ENCODE measurements around the gene SLBP.

The SLBP gene

DNA sequence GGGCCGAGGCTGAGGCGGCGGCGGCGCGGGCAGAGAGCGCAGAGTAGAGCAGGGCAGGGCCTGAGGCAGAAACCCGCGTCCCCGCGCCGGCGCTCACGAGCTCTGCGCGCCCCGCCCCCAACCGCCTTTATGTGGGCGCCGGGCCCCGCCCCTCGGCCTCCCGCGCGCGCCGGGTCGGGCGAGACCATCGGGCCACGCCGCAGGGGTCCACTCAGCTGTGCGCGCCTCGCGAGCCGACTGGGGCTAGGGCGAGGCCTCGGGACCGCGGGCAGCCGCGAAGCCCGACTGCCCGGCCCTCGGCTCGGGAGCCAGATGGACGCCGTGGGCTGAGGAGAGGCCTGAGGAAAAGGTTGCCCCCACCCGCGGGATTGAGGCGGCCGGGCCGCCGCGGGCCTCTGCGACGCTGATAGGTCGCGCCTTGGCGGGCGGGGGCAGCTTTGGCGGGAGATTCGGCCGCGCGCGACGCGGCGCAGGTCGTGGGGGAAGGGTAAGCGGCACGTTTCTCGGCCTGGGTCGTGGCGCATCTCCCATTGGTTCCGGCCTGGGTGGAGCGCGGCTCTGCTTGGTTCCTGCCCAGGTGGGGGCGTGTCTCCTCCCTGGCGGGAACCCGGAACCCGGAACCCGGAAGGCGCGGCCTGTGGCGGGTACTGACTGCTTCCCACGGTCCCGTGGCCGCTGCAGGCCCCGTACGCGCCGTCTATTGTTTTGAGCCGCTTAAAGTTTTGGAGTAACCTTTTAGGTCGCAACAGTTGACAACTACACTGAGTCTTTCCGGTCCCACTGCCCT is at the start of gene SLBP:
SLBP (minus strand) TSS at position 104 of the 787 bp plus-strand sequence. CDS start 131 bp downstream, outside the sequence.
- peak; percentile 99 for DNase-seq

DNA sequence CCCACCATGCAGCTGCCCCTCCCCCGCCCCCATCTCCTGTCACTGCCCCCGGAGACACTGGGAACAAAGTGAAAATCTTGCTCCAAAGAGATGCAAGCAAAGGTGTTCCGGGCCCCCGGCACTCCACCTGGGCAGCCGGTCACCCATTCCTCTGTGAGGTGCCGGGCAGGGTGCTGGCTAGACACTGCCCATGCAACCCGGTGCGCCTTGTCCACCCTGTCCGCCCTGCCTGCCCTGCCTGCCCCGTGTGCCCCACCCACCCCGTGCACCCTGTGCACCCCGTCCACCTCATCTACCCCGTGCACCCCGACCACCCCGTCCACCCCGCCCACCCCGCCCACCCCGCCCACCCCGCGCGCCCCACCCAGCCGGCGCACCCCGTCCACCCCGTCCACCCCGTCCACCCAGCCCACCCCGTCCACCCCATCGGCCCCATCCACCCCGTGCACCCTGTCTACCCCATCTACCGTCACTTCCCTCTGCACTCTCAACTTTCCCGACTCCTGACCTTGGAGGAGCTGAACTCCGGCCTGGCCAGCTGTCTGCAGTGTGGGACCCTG is 49.1 kb upstream of the SLBP start:
- no peak for DNase-seq

DNA sequence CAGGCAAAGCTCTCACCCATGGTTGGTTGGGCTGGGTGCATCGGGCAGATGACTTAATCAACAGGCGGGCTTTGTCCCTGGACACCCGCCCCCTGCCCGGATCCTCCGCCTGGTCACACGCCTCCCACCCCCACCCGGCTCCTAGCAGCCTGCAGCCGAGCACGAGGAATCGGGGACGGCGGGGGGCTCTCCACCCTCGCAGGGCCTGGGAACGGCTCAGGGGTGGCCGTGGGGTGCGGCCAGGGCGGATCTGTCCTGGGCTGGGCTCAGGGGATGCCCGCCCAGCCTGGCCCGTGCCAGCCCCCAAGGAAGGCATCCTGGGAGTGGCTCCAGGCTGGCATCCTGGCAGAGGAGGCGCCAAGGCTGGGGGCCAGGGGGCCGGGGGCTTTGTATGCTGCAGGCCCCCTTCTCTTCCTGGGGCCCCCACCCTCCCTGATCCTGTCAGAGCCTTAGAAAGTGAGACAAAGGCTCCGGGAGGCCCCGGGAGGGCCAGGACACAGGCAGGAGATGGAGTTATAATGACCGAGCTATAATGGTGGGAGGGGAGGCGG is 48.5 kb upstream of the SLBP start:
- no peak for DNase-seq

DNA sequence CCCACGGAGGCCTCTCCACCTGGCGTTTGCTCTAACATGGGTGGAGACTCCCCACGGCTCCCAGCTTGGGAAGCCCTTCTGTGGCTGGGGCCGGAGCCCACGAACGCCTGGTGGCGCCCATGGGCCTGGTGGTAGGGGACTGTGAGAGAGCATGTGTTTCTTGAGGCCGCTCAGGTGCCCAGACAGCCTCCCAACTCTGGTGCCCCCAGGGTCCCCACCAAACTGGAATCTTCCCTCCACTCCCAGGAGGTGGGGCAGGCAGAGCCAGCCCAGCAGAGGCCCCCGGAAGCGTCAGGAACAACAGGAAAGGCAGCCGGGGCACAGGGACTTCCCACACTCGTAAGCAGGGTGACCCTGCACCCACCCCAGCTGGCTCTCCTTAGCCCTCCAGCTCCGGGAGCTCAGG is 47.7 kb upstream of the SLBP start:
- no peak for DNase-seq

DNA sequence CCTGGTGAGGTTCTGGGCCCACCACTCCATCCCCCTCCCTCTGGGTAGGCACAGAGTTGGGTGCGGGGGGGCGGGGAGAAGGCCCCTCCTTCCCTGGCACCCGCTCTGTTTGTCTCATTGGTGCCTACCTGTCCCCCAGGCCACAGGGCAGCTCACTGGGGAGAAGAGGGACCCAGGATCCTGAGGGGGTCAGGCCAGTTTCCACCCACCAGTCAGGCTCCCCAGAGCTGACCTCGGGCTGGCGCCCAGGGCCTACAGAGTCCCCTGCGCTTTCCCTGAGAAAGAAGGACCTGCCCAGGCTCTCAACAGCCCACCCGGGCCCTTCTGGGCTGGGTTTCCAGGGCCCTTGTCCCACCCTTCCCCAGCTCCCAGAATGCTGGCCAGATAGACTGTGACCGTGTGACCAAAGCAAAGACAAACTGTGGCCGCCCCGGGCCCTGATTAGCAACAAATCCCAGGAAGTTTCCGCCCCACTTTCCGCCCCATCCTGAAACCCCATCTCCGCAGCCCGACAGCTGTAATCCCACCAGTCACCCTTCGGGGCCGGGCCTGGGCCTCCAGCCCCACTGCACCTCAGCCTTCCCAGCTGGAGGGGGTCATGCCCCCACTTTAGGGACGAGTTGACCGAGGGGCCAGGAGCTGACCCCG is 47.2 kb upstream of the SLBP start:
- no peak for DNase-seq

DNA sequence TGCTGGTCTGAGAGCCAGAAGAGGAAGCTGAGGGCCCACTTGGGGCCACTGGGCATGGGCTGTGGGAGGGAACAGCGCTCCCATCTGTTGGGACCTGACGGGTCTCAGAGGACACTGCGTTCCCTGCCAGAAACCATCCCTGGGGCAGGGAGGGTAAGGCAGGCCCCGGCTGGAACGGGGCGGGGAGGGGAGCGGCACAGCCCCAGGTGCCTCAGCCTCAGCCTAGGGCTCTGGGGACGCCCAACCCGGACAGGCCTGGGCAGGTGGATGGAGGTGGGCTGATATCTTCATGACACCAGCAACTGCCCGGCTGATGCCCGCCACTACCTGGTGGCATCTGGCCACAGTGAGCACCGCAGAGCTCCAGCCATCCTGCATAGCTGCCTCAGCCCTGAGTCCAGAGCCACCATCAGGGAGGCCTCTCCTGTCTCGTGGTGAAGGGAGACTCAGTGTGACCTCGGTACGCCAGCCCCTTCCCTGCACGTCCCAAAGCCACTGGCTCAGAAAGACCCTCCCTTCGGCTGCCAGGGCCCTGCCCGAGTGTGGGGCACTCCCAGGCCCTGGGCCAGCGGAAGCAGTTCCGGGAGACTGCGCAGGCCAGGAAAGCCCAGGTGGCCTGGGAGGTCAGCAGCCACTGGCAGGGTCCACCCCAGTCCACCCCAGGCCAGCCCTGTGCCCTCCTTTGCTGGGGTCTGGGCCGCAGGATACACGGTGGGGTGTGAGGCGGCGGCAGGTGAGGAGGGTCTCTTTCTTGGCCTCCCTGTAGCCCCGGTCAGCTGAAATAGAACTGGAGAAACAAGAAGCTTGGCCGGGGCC is 46.4 kb upstream of the SLBP start:
- no peak for DNase-seq

DNA sequence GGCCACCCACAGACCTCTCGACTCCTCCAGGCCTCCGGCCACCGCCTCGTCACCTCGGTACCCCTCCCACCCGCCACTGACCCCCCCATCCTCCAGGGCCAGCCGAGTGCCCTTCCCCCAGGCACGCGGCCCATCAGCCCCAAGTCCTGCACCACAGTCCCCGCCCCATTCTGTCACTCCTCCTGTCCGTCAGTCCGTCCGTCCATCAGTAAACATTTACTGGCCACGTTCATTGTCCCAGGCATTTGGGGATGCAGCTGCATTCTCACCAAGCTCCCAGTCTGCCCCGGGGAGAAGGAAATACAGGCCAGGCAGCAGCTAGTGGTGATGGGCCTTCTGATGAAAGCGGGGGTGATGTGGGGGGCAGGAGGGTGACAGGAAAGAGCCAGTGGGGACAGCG is 45.7 kb upstream of the SLBP start:
- DNase-seq: no peak

DNA sequence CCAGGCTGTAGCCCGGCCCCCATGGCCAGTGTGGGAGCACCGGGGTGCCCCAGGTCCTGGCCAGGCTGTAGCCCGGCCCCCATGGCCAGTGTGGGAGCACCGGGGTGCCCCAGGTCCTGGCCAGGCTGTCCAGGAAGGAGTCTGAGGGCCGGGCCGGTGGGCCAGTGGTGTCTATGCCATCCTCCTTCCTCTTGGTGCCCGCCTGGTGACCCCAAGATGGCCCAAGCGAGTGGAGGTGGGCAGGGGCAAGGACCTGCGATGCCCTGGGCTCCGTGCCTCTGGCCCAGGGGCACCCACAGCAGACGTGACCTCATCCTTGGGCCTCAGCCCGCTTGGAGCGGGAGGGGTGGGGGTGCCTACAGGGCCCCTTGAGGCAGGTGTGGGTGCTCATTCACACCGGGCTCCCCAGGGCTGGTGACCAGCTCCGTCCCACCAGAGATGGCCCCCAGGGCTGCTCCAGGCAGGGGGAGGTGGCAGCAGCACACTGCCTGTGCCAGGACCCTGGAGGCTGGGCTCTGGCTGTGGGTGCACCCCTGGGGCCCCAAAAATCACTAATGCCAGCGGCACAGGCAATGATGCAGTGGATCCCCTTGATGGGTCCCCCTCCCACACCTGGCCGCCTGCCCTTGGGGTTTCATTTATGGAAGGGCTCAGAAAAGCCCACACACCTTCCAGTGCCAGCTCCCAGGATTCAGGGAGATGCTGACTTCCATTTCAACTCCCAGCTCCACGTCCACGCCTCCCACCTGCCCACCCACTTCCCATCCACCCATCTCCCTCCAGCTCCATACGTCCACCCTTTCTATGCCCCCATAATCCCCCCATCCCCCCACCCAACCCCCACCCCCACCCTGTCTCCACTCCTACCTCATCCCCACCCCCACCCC is 45.0 kb upstream of the SLBP start:
- DNase-seq: no peak

DNA sequence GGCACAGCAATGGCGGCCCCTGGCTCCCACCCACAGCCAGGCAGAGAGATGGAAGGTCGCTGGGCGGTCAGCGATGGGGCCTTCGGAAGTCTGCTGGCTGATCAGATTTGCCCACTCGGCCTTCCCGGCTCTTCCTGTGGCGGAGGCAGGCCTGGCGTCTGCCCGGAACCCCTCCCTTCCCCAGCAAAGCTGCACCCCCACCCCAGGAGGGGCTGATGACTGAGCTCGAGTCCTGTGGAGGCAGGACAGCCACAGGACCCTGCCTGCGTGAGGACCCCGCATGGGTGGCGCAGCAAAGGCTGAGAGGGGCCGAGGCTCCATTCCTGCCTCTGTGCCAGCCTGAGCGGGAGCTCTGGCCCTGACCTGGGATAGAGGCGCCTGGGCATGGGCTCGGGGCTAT is 44.0 kb upstream of the SLBP start:
- DNase-seq: no peak

DNA sequence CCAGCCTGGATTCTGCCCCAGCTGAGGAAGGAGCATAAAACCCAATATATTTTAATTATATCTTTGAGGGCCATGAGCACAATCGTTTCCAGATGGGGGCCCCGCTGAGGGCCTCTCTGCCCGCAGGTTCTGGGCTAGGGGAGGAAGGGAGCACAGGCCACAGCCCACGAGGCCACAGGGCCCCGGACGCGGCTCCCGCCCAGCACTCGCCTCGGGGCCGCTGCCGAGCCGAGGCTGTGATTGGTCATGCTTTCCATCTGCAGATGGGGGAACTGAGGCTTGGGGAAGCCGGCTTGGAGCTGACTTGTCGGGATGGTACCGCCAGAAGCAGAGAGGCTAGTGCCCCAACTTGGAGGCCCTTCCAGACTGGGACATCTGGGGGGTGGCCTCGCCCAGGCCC is 43.2 kb upstream of the SLBP start:
- DNase-seq: no peak

DNA sequence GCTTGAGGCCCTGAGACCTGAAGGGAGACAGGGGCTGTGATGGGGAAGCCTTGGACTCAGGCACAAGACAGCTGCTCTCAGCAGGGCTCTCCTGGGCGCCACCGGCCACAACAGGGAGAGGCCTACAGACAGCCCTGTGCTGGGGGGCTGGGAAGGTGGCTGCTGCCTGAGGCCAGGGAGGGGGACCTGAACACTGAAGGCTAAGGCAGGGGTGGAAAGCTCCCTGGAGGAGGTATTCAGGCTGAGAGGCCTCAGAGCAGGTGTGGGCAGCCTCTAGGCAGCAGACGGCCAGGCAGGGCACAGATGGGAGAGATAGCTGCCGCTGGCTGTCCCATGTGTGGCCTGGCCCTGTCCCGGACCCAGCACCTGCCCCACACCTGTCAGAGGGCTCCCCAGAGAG is 42.2 kb upstream of the SLBP start:
- no peak for DNase-seq

DNA sequence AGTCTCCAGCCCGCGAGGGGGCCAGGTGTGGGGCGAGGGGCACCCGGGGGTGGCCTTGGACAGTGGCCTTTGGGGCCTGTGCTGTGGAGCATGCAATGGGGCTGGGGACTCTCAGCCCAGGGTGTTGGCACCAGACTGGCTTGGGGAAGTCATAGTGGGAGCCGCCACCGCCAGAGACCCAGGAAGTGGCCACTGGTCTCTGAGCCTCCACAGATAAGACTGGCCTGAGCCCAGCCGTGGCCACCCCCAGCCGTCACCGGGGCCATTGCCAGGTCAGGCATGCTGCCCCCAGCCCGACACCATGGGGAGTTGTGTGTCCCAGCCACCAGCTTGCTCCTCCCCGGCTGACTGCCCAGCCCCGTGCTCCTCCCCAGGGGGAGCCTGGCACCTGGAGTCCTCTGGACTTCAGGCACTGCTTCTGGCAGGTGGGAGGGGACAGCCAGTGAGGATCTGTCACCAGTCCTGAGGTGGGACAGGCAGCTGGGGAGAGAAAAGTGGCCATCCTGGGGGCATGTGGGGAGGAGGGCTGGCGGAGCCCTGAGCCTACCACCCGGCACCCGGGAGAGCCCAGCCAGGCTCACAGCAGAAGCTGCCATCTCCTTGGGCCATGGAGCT is 41.7 kb upstream of the SLBP start:
- no peak for DNase-seq

DNA sequence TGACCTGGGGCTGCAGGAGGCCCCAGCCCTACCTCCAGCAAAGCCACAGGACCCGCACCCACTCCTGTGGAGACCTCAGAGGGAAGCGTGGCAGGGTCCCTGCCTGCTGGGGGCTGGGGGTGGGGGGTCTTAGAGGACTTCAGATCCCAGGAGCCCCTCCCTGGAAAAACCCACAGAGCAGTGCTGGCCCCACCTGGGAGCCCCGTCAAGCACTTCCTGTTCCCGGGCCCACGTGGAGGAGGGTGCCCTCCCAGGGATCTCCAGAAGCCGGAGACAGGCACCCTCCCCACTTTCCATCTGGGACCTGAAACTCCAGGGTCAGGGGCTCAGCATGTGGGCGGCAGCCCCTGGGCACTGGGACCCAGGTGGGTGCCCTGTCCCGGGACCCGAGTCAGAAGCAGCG is 41.2 kb upstream of the SLBP start:
- DNase-seq: no peak

DNA sequence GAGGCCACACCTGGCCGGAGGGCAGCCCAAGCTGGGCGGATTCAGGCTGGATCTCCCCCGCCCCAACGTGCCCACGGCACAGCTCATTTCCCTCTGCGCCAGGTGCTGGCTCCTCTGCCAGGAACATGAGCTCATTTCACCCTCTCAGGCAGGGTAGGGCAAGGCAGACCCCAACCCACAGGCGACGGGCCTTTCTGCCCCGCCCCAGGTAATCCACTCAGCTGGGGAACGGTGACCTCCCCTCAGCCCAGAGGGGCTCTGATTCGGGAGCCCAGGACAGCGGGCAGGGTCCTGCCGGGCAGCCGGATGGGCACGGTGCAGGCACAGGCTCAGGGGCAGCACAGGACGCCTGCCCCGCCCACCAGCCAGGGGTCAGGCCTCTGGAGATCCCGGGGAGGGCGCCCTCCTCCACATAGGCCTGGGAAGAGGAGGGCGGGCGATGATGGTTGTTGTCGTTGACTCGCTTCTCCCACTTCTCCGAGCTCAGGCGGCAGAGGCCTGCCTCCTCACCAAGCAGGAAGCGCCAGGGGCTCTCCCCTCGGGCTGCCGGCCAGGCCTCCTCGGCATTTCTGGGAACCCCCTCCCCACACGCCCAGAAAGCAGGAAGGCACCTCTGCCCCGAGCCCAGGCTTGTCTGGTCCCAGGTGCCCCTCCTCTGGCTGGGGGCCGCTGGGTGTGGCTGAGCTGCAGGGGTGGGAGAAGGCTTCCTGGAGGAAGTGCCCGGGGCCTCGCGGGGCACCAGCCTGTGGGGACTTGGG is 40.3 kb upstream of the SLBP start:
- peak; percentile 34 for DNase-seq

DNA sequence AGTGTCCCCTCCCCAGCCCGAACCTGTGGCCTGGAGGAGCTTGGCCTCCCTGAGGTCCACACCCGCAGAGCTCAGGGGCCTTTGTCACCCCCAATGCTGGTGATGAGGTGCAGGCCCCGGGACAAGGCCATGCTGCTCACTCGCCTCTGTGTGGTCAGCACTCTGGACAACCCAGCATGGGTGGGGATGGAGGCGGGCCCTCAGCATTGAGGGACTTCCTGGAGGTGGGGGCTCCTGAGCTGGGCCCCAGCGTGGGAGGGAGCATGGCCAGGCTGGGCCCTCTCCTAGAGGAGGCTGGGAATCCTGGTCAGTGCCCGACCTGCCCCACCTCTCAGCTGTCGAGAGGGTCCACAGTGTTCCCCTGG is 39.8 kb upstream of the SLBP start:
- no peak for DNase-seq

DNA sequence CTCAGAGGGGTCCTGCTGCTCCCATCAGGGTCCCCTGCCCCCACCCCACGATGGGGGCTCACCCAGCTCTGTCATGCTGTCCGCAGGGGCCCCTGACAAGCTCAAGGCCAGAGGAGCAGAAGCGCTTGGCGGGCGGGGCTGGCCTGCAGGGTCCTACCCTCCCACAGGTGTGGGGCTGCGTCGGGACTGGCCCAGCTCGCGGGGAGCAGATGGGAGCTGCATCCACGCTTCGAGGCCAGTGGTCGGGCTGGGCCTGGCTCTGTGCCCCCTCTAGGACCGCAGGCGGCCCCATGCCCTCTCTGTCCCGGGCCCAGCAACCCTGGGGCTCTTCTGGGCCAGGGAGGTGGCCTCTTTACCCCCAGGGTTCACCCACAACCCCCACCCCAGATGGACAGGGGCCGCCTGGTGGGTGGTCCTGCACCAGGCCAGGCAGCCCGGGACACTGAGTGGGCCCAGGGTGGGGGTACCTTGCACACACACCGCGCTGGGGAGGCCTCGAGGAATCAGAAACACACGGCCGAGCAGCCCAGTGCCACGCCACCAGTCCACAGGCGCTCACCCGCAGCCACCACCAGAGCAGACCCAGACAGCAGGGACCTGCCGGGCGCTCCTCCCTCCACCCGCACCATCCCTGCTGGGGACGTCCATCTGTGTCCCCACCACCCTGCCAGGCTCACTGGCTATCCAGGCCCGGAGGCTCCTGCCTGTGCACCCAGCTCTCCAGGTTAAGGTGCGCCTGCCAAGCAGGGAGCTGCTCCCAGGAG is 39.2 kb upstream of the SLBP start:
- no peak for DNase-seq

DNA sequence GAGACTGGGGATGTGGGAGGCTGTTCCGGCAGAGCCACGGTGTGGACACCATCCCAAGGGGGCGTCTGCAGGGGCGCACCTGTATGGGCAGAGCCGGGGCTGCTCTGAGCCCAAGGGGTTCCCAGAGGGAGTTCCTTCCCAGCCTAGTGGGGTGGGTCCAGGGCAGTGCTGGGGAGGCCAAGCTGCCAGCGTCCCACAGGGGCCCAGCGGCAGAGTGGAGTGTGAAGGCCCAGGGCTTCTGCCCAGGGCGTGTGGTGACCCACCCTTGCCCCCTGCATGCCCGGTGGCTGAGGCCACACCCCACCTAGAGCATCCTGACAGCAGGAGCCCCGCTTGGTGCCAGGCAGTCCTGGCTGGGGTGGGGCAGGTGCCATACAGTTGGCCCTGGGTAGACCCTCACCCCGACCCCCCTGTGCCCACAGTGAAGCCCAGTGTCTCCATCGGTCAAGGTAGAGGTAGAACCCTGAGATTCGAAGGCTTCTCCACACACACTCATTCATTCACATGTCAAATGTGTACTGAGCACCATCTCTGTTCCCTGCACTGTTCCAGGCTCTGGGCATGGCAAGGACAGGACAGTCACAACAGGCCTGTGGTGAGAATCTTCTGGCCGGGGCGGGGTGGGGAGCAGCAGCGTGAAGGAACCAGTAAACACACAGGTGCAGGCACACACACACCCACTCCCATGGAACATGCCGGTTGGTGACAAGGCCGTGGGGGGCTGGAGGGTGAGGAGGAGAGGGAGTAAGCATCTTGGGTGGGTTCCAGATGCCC is 38.4 kb upstream of the SLBP start:
- DNase-seq: no peak

DNA sequence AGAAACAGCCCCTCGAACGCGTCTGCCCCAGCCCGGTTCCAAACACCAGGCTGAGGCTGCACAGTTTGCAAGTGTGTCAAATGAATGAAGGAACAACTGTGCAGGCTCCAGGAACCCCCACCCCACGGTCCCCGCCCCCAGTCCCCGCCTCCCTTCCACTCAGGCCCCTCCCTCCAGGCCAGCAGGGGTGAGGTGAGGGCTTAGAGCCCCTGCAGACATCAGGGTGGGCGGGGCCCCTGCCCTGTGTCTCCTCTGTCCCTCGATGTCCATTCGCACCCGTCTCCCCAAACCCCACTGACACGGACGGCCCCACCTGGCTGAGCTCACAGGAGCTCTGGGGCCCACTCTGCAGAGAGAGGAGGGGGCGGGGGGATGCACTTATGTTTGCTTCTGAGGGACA is 37.7 kb upstream of the SLBP start:
- DNase-seq: no peak

DNA sequence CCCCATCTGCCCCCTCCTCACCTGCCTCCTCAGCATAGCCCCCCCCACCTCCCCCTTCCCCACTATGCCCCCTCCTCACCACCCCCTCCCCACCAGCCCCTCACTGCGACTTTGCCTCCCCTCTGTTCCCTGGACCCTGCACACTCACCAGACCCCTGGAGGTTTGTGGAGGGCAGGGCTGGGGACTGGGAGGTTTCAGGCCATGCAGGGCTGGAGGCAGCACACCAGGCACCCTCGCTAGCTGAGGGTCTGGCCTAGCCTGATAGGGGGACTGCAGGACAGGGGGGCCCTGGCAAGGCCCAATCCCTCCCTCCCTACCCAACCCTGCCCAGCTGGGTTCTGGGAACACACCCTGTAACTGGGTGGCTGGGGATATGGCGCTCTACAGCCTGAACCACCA is 37.3 kb upstream of the SLBP start:
- no peak for DNase-seq

All from CD4-positive, alpha-beta T cell treated with Interleukin-17A for 4 hours (primary cell).